MCF 10A (cell line): ENCODE results near the gene PPP1R13L. TPM values are rescaled to one million over a fixed set of nuclear protein-coding genes. Genes with fewer than 3 reads are reported as not detected.

Source experiments
- BruUV-seq: library from RNA; stranded (reverse); fragments of 400-500 nt; replicated peaks from 2 replicates; lab custom pipeline; 2021; lab: Mats Ljungman, UMichigan
- CTCF ChIA-PET: fragments of 300-600 bp; sonication (Branson Sonifier 250); formaldehyde crosslinking; extraction: SDS; loops from one replicate; lab custom pipeline; 2021; ENCODE audit warnings: antibody characterized with exemption, inconsistent platforms; lab: Yijun Ruan, JAX
- POLR2A ChIA-PET: fragments of 300-600, 350-650 bp; sonication (Branson Sonifier 250); formaldehyde crosslinking; extraction: SDS; loops from one replicate; lab custom pipeline; 2020; ENCODE audit warnings: antibody characterized with exemption, inconsistent platforms; lab: Yijun Ruan, JAX
- DNase-seq: peaks from one replicate; pipeline ENCODE4 v3.0.0-alpha.2; 2018; ENCODE audit not compliant: unreplicated experiment
- H3K27ac Mint-ChIP-seq: one replicate; pipeline ENCODE4 v1.8.0; 2022; ENCODE audit warnings: mild to moderate bottlenecking, low read depth, mixed read lengths; ENCODE audit not compliant: unreplicated experiment
- H3K27me3 Mint-ChIP-seq: one replicate; pipeline ENCODE4 v1.8.0; 2022; ENCODE audit warnings: mixed read lengths; ENCODE audit not compliant: insufficient read depth, unreplicated experiment
- H3K36me3 Mint-ChIP-seq: one replicate; pipeline ENCODE4 v1.8.0; 2022; ENCODE audit warnings: mild to moderate bottlenecking, moderate library complexity, mixed read lengths; ENCODE audit not compliant: insufficient read depth, unreplicated experiment
- H3K4me1 Mint-ChIP-seq: one replicate; pipeline ENCODE4 v1.8.0; 2022; ENCODE audit warnings: mixed read lengths; ENCODE audit not compliant: insufficient read depth, unreplicated experiment
- H3K4me3 Mint-ChIP-seq: one replicate; pipeline ENCODE4 v1.8.0; 2022; ENCODE audit warnings: mild to moderate bottlenecking, moderate library complexity, mixed read lengths; ENCODE audit not compliant: unreplicated experiment
- H3K9me3 Mint-ChIP-seq: one replicate; pipeline ENCODE4 v1.8.0; 2022; ENCODE audit warnings: mixed read lengths; ENCODE audit not compliant: unreplicated experiment
- CTCF ChIP-seq: fragments of 200-600 bp; IDR thresholded peaks from one replicate; pipeline ENCODE4 v1.8.0; 2022; ENCODE audit warnings: antibody characterized with exemption, mild to moderate bottlenecking; ENCODE audit not compliant: unreplicated experiment
- intact Hi-C: fragments of 100-400 bp; cut with micrococcal nuclease; formaldehyde crosslinking; loops from 2 replicates; pipeline ENCODE4 v1.14.1; 2022
- microRNA-seq: library from miRNA; unstranded; fragments of <30 nt; microRNA quantifications from one replicate; pipeline ENCODE4 v1.2.0, GENCODE V29; 2022
- total RNA-seq: library from RNA; stranded (reverse); gene quantifications from 2 replicates; pipeline ENCODE4 v1.2.3, GENCODE V29; 2022

Gene PPP1R13L
- total RNA-seq, 1 experiment from 2014 or later, result 161 TPM

GRCh38 chr19:45331411-45331810, 73.5 kb downstream of the PPP1R13L start:
- Mint-ChIP-seq H3K36me3 (no peaks in the 10 kb centered on the region), H3K27ac (no peak overlapping the region), H3K27me3 (no peaks in the 10 kb centered on the region), H3K4me3 (no peak overlapping the region), H3K9me3 (no peaks in the 10 kb centered on the region), H3K4me1 (peaks cover 2% of the 10 kb centered on the region)
- no TSS peak for BruUV-seq
- CTCF ChIA-PET, result interaction anchor here (0.6 kb wide), 1 partner anchor 374 kb away, joined by 3 read pairs; no protein-coding TSS in a partner anchor
- no peak for DNase-seq
- no peak for TF ChIP-seq CTCF
- POLR2A ChIA-PET, result no interaction called here
- intact Hi-C loops, result loop anchor here (10.0 kb wide), 1 partner anchor 237 kb away; the partner anchor contains the start of gene PPP1R37

Small RNA genes within 50 kb of the gene (microRNA-seq; reads per million reads assigned to microRNA genes)
- not detected for gene MIR6088

Other genes with a start within 250 kb of the PPP1R13L start
- 0.09 and 0.22 TPM in 2 replicates for gene NKPD1, start 244.1 kb downstream of the PPP1R13L start, total RNA-seq
- 14.4 and 16.1 TPM in 2 replicates for gene TRAPPC6A, start 226.8 kb downstream of the PPP1R13L start, total RNA-seq
- 14.0 and 18.1 TPM in 2 replicates for gene BLOC1S3, start 226.3 kb downstream of the PPP1R13L start, total RNA-seq
- gene EXOC3L2, start 159.7 kb downstream of the PPP1R13L start, total RNA-seq, result not detected in 2 replicates
- 22.4 and 24.2 TPM in 2 replicates for gene MARK4, start 153.8 kb downstream of the PPP1R13L start, total RNA-seq
- gene CKM, start 82.2 kb downstream of the PPP1R13L start, total RNA-seq, result not detected in 2 replicates
- 3.9 TPM in 2 replicates for gene KLC3, start 64.3 kb downstream of the PPP1R13L start, total RNA-seq
- gene ERCC2, start 34.5 kb downstream of the PPP1R13L start, total RNA-seq, result 19.2 and 27.8 TPM in 2 replicates
- gene POLR1G, start 1.6 kb upstream of the PPP1R13L start, total RNA-seq, result 9.6 and 17.6 TPM in 2 replicates
- gene ERCC1, start 18.8 kb upstream of the PPP1R13L start, total RNA-seq, result 186 and 227 TPM in 2 replicates
- gene FOSB, start 62.9 kb upstream of the PPP1R13L start, total RNA-seq, result 13.3 and 29.3 TPM in 2 replicates
- 3.5 and 5.1 TPM in 2 replicates for gene RTN2, start 92.0 kb upstream of the PPP1R13L start, total RNA-seq
- 0.33 and 0.42 TPM in 2 replicates for gene PPM1N, start 93.4 kb upstream of the PPP1R13L start, total RNA-seq
- gene VASP, start 102.4 kb upstream of the PPP1R13L start, total RNA-seq, result 168 and 178 TPM in 2 replicates
- gene OPA3, start 179.7 kb upstream of the PPP1R13L start, total RNA-seq, result 16.8 and 17.3 TPM in 2 replicates
- not detected in 2 replicates for gene GPR4, start 197.1 kb upstream of the PPP1R13L start, total RNA-seq
- 110 and 137 TPM in 2 replicates for gene EML2, start 234.3 kb upstream of the PPP1R13L start, total RNA-seq